Panc1 (cell line): ENCODE measurements around the gene SNUPN.

ENCODE experiments used
- CTCF ChIP-seq: fragments of 450-650 bp; IDR thresholded peaks from 2 replicates; pipeline ENCODE4 v1.5.1; 2017; ENCODE audit warnings: mild to moderate bottlenecking
- POLR2AphosphoS5 ChIP-seq: IDR thresholded peaks from 2 replicates; pipeline ENCODE4 v1.6.1; 2012; ENCODE audit warnings: mild to moderate bottlenecking, low read depth, low read length, moderate library complexity
- REST ChIP-seq, 2 experiments: IDR thresholded peaks; 2 replicates each; pipeline ENCODE4 v1.6.1; 2011 to 2012; ENCODE audit warnings: low read depth in 2 of 2, control low read depth in 1 of 2, low read length in 1 of 2, mild to moderate bottlenecking in 1 of 2, moderate library complexity in 1 of 2; ENCODE audit not compliant: insufficient read depth in 1 of 2
- TCF7L2 ChIP-seq: IDR thresholded peaks from 2 replicates; pipeline ENCODE4 v1.6.1; 2011; ENCODE audit warnings: mild to moderate bottlenecking, low read depth, low read length, inconsistent platforms

GRCh38 chr15:75616766-75617165 is 8.8 kb downstream of the SNUPN start:
- no peak for TF ChIP-seq CTCF
- no peak for TF ChIP-seq POLR2AphosphoS5
- TF ChIP-seq REST (IDR thresholded peaks at IDR 0.05; ENCODE audit: insufficient read depth in 1 of 2, low read depth in 2 of 2, low read length in 1 of 2), result no peak
- no peak for TF ChIP-seq TCF7L2
